ENCODE measurements around the gene ZNF528.

Gene ZNF528

DNA sequence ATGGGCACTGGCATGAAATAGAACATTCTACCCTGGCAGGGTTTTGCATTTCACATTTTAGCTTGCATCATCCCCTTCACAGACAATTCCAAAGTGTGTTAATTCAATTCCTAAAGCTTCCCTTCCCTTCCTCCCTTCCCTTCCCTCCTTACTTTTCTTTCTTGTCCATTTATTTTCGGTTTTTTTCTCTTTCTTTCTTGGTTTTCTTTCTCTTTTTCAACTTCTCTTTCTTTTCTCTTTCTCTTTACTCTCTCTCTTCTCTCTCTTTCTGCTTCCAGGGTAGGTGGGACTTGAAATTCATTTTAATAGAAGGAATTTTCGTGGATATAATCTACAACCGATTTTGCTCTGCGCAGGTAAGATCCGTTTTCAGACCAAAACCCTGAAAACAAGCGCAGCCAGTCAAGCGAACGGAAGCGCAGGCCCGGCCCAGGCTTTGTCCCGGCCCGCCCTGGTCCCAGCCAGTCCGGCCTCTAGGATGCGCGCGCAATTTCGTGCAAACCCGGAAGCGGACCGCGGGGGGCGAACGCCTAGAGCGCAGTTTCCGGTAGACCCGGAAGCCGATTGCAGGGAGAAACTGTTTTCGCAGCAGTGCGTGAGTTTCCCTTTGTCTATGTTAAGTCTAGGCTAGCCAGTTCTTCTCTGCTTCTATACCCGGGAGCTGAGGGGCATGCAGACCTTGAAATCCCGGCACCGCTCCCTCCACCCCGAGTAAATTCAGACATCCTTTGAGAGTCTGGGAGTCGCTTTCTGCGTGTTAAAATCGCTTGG lies at the start of gene ZNF528:
Gene ZNF528, plus strand, starts transcription at position 540 of the 771 bp plus-strand sequence. CDS start 4,165 bp downstream, outside the sequence.
- DNase-seq: peak; percentile 50

- no peak for DNase-seq
Measured at GRCh38 chr19:52351512-52351911, 46.1 kb upstream of the ZNF528 start.

DNA sequence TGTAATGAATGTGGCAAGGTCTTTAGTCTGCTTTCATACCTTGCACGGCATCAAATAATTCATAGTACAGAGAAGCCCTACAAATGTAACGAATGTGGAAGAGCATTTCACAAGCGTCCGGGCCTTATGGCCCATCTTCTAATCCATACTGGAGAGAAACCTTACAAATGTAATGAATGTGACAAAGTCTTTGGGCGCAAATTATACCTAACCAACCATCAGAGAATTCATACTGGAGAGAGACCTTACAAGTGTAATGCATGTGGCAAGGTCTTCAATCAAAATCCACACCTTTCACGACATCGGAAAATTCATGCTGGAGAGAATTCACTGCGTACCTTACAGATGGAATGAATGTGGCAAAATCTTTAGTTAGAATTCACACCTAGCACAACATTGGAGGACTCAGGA lies 31.2 kb upstream of the ZNF528 start:
- no peak for DNase-seq

GRCh38 chr19:52369559-52370340 lies 27.9 kb upstream of the ZNF528 start, which contains the start of gene ZNF880:
Gene ZNF880 (plus strand): TSS chr19:52369923. CDS start chr19:52369966, 43 bp downstream.
- DNase-seq: peak; percentile 94

DNA sequence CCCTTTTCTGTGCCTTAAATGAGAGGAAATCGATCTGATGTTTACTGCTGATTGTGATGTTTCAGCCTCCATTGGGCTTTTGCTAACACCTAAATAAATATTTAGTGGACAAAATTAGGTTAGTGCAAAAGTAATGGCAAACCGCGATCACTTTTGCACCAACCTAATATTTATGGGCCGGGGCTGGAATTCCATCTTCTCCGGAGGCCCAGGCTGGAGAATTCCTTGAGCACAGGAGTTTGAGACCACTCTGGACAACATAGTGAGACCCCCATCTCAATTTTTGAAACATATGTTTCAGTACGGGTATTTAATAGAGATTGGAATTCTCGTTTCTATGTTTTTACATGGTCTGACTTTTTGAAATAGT lies 27.3 kb upstream of the ZNF528 start:
- DNase-seq: no peak

DNA sequence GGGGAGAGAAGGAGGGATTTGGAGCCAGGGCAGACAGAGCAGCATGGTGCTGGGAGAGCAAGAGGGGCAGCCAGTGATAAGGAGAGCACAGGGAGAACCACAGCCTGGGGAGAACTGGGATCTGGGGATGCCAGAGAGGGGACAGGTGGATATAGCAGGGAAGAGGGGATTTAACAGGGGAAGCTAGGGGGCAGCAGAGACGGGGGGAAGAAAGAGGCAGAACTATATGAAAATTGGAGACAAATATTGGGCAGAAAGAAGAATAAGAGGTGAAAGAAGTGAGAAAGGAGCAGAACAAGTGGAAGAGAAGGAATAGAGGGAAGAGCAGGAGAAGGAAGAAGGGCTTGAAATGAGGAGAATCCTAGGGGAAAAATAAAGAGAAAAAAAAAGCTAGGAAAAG lies 6.5 kb upstream of the ZNF528 start:
- no peak for DNase-seq

GRCh38 chr19:52398081-52398441 lies 412 bp downstream of the ZNF528 start:
- DNase-seq: no peak

DNA sequence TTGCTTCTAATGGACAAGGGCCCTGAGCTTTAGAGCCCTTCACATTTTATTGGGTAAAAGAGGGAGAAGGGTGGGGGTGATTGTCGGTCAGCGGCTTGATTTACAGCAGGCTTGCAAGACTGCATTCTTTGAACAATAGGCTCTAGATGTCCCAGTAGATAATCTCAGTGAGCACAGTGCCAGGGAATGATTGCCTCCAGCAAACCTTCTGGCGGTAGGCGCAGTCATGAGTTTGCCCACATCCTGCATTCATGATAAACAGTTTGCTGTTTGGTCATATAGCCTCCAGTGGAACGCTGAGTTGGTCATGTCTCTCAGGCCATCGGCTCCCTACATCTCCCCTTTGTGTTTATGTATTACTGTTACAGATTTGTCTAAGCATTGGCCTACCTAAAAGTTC lies 12.6 kb downstream of the ZNF528 start:
- no peak for DNase-seq

DNA sequence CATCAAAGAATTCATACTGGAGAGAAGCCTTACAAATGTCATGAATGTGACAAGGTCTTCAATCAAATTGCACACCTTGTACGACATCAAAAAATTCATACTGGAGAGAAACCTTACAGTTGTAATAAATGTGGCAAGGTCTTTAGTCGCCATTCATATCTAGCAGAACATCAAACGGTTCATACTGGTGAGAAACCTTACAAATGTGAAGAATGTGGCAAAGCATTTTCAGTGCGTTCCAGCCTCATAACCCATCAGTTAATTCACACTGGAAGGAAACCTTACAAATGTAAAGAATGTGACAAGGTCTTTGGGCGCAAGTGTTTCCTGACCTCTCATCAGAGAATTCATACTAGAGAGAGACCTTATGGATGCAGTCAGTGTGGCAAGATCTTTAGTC lies 18.1 kb downstream of the ZNF528 start:
- DNase-seq: no peak

DNA sequence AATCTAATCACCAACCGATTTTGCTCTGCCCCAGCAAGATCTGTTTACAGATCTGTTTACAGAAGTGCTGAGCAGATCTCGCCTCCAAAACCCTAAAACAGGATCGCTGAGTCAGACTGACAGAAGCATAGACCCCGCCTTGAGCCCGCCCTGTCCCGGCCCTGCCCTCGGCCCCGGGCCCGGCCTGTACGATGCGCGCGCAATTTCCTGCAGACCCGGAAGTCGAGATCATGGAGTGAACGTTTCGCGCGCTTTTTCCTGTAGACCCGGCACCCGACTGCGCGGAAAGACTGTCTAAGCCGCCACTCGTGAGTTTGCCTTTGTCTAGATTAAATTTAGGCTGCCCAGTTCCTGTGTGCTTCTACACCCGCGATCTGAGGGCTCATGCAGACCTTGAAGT lies 31.3 kb downstream of the ZNF528 start, which contains the start of gene ZNF534:
Gene ZNF534, plus strand, starts transcription at position 212 of the 400 bp plus-strand sequence. CDS start 2,327 bp downstream, outside the sequence.
- no peak for DNase-seq

- no peak for DNase-seq
Measured at GRCh38 chr19:52442179-52442578, 44.5 kb downstream of the ZNF528 start.

GRCh38 chr19:52444506-52444905 lies 46.9 kb downstream of the ZNF528 start:
- no peak for DNase-seq

- DNase-seq: no peak
Measured at GRCh38 chr19:52451241-52451640, 53.6 kb downstream of the ZNF528 start.

DNA sequence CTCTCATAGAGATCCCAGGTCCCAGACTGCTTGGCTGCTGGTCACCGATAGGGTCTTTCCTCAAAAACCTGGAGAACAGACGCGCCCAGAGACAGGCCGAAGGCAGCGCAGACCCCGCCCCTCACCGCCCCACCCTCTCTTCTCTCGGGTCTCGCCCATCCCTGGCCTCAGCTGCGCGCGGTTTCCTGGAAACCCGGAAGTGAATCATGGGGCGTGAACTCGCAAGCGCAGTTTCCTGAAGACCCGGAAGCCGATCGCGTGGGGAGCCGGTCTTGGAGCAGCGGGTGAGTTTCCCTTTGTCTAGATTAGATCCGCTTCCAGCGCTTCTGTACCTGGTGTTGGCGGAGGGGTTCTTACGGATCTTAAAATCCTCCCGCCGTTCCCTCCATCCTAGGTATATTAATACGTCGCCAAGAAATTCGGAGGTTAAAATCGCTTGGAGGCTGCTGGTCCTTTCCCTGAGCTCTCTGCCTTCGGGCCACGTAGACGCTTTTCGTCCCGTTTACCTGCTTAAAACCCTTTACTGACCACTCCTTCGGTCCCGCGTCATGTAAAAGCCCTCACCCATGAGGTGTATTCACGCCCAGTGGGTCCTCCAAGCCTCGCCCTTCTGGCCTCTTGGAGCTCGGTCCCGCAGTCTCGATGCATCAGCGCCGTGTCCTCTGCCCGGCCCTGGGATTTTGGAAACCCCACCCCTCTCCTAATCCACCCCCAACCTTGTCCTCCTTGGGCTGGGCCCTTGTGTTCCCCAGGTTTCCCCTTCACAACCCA lies 55.9 kb downstream of the ZNF528 start, which contains the start of gene ZNF578:
Gene ZNF578, plus strand, starts transcription at position 230 of the 771 bp plus-strand sequence. CDS start 48,293 bp downstream, outside the sequence.
- peak; percentile 65 for DNase-seq

GRCh38 chr19:52464798-52465470 lies 67.3 kb downstream of the ZNF528 start:
- DNase-seq: peak; percentile 44
